Heart left ventricle (tissue), 16 donors: ENCODE data around the gene MAMDC4. TPM values are rescaled to one million over a fixed set of nuclear protein-coding genes. Genes with fewer than 3 reads are reported as not detected.

ENCODE experiments used
- ATAC-seq, 4 donors: fragments of 200-7000 bp; cut with Tn5 transposase; one replicate each; pipeline ENCODE4 v1.9.1; 2020 to 2022; ENCODE audit warnings: moderate library complexity in 4 of 4, mild to moderate bottlenecking in 3 of 4, moderate number of reproducible peaks in 1 of 4
- DNase-seq, 5 donors: peaks; one replicate each; pipeline ENCODE4 v3.0.0-alpha.2; 2020
- H3K27ac ChIP-seq, 12 donors: fragments of 200-600 bp; sonication (generic) in 4 of 12; one replicate each; pipeline versions ENCODE4 v1.5.0 to v1.8.0; 2016 to 2022; ENCODE audit warnings: mild to moderate bottlenecking in 2 of 12
- H3K27me3 ChIP-seq, 9 donors: fragments of 200-600 bp; sonication (generic) in 2 of 9; one replicate each; pipeline versions ENCODE4 v1.5.1 to v1.8.0; 2016 to 2022; ENCODE audit warnings: mild to moderate bottlenecking in 3 of 9
- H3K36me3 ChIP-seq, 9 donors: fragments of 200-600 bp; sonication (generic) in 2 of 9; one replicate each; pipeline versions ENCODE4 v1.5.0 to v1.8.0; 2018 to 2022; ENCODE audit warnings: mild to moderate bottlenecking in 2 of 9
- H3K4me1 ChIP-seq, 12 donors: fragments of 200-600 bp; sonication (generic) in 4 of 12; one replicate each; pipeline versions ENCODE4 v1.5.0 to v1.8.0; 2016 to 2022; ENCODE audit warnings: mild to moderate bottlenecking in 3 of 12
- H3K4me3 ChIP-seq, 12 donors: fragments of 200-600 bp; sonication (generic) in 4 of 12; one replicate each; pipeline versions ENCODE4 v1.5.0 to v1.8.0; 2017 to 2022; ENCODE audit warnings: mild to moderate bottlenecking in 9 of 12, moderate library complexity in 4 of 12
- H3K9me3 ChIP-seq, 12 donors: fragments of 200-600 bp; sonication (generic) in 4 of 12; one replicate each; pipeline versions ENCODE4 v1.5.0 to v1.8.0; 2016 to 2022; ENCODE audit warnings: mild to moderate bottlenecking in 1 of 12
- CTCF ChIP-seq, 12 donors: fragments of 200-600 bp; sonication (generic) in 4 of 12; IDR thresholded peaks; one replicate each; pipeline versions ENCODE4 v1.5.0 to v1.8.0; 2018 to 2022; ENCODE audit warnings: antibody characterized with exemption in 12 of 12, mild to moderate bottlenecking in 5 of 12
- POLR2A ChIP-seq, 2 donors: fragments of 450-650 bp; IDR thresholded peaks; one replicate each; pipeline ENCODE4 v1.6.1; 2017; ENCODE audit warnings: antibody characterized with exemption in 2 of 2, mild to moderate bottlenecking in 2 of 2, moderate library complexity in 2 of 2
- WGBS, 4 donors: extraction: QIAGEN DNeasy Blood & Tissue Kit in 2 of 4; methylation state at CpG; one replicate each; pipeline versions ENCODE4 v1.1.5 to v1.1.7; 2013 to 2018; 5-methylcytosine and 5-hydroxymethylcytosine counted together
- intact Hi-C, 10 donors: fragments of 100-400 bp; cut with DNase I; formaldehyde crosslinking; loops; one replicate each; pipeline versions ENCODE4 v1.11.1 to v1.14.2; 2022
- polyA plus RNA-seq, 2 donors: library from polyadenylated mRNA; stranded (reverse); fragments of 200-250 nt; gene quantifications; one replicate each; pipeline ENCODE4 v1.2.3, GENCODE V29; 2013
- total RNA-seq, 9 donors: library from RNA; depleted of rRNA in 2 of 9; stranded (reverse); fragments of >200 nt in 2 of 9; fragmentation: NEBNext Ultra II Directional in 3 of 9; extraction: Animal tissue kit (Norgen Biotek cat#: 25700) in 3 of 9; gene quantifications; one replicate each; pipeline versions ENCODE4 v1.1.0 to v1.2.4, GENCODE V29; 2016 to 2023
- donor health status: ischemic (EF 13 %, LVEDD 7.1; RV severe dilation, severe dysfunction).
- donor health status: healthy with polysubstance abuse.
- donor health status: DM: no; HTN: yes; CAD: no.
- donor health status: DM: no; HTN: no; CAD: no.
- donor health status: ischemic (EF 25% LVEDD 6.9; RV normal size, moderate dysfunction).
- donor health status: ischemic (EF 25% LVEDD 5.7; RV mildly dilated, moderate dysfunction).
- donor health status: healthy.
- donor health status: DM: yes; HTN: yes; CAD: no.
- donor health status: ischemic (EF 35%, LVEDD 5.7; RV mildly dilated, moderate dysfunction).
- donor health status: nonischemic (EF 11% LVEDD 7.7; RV severe dilation, severe dysfunction).
- donor health status: DM: yes; HTN: yes; CAD: no.
- donor health status: PGD.
- donor health status: ischemic (EF 29% LVEDD 5.4; RV normal size, mild dysfunction).
- donor health status: nonischemic (EF 23%, LVEDD 6.1; RV moderate dilation, normal function).

Gene MAMDC4
- total and polyA plus RNA-seq, 11 donors = 2.9 to 14.9 (median 6.1) TPM

GRCh38 chr9:136862849-136863622, 10.9 kb downstream of the MAMDC4 start:
- Histone ChIP-seq H3K36me3 (peaks cover 0 to 47% (median 36%) of the 10 kb centered on the region in 9 donors), H3K27ac (no peak overlapping the region), H3K9me3 (no peaks in the 10 kb centered on the region), H3K27me3 (no peaks in the 10 kb centered on the region), H3K4me3 (no peak overlapping the region), H3K4me1 (peaks cover 0 to 46% (median 26%) of the 10 kb centered on the region in 12 donors)
- 91 to 93% (median 91%) methylated on average over 30 to 31 of the region's 31 CpGs for WGBS, 4 donors
- ATAC-seq = no peak
- peak in 2 of 5 donors; percentile 8 to 24 for DNase-seq
- intact Hi-C loops = loop anchor here in 2 of 10 donors (10.0 kb wide), 1 partner anchor 62 kb away; no protein-coding TSS in a partner anchor
- TF ChIP-seq POLR2A (IDR thresholded peaks at IDR 0.05) = no peak
- no peak for TF ChIP-seq CTCF (IDR thresholded peaks at IDR 0.05)

DNA sequence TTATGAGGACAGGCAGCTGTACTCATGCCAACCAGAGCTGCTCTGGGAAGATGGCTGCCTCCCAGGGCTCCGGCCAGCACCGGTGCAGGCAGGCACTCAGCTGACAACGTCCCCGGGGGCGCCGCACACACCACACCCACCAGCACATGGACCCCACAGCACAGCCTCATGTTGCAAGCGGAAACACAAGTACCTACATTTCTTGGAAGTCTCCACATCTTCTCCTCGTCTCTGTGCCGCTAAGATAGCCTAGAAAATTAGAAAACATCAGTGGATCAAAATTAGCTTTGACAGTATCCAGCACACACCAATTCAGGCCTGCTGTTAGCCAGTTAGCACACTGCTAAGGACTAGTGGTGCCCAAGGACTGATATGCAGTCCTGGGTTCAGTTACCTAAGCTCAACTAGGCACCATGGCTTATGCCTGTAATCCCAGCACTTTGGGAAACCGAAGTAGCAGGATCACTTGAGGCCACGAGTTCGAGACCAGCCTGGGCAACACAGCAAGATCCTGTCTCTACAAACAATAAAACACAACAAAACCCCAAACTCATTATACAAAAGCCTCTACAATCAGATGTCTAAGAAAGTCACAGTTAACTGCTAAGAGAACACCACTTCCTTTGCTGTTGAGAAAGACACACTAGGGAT, 11.6 kb downstream of the MAMDC4 start:
- H3K36me3 ChIP-seq = peaks cover 0 to 47% (median 36%) of the 10 kb centered on the region in 9 donors
- 78 to 87% (median 84%) methylated on average over 12 of the region's 12 CpGs for WGBS, 4 donors
- intact Hi-C loops = loop anchor here in 2 of 10 donors (10.0 kb wide), 1 partner anchor 61 kb away; no protein-coding TSS in a partner anchor

GRCh38 chr9:136865041-136865767, 13.1 kb downstream of the MAMDC4 start:
- no peaks in the 10 kb centered on the region for H3K9me3 ChIP-seq
- H3K27ac ChIP-seq = peak overlapping the region in 7 of 12 donors; percentile 13 to 96 (median 92)
- peaks cover 0 to 45% (median 36%) of the 10 kb centered on the region in 9 donors for H3K36me3 ChIP-seq
- no peaks in the 10 kb centered on the region for H3K27me3 ChIP-seq
- H3K4me1 ChIP-seq = peaks cover 0 to 27% (median 19%) of the 10 kb centered on the region in 12 donors
- DNase-seq (peak in 1 of 5 donors; percentile 4), ATAC-seq (no peak)
- peak overlapping the region; percentile 41 to 97 (median 82) for H3K4me3 ChIP-seq
- 61 to 64% (median 62%) methylated on average over 11 of the region's 11 CpGs for WGBS, 4 donors
- TF ChIP-seq CTCF (IDR thresholded peaks at IDR 0.05) = no peak
- TF ChIP-seq POLR2A (IDR thresholded peaks at IDR 0.05) = no peak
- intact Hi-C loops = loop anchor here in 4 of 10 donors (5.0 to 10.0 kb wide), 2 partner anchors 60 to 77 kb away; partner anchors contain the start of gene FBXW5 (in 3 of the 4)

More for the DNA sequence above, 11.6 kb downstream of the MAMDC4 start:
- ATAC-seq (no peak), DNase-seq (peak in 2 of 5 donors; percentile 6 to 17)
- Histone ChIP-seq H3K27me3 (no peaks in the 10 kb centered on the region), H3K4me1 (peaks cover 0 to 40% (median 25%) of the 10 kb centered on the region in 12 donors), H3K27ac (no peak overlapping the region), H3K9me3 (no peaks in the 10 kb centered on the region), H3K4me3 (no peak overlapping the region)
- TF ChIP-seq POLR2A (IDR thresholded peaks at IDR 0.05) (no peak), CTCF (IDR thresholded peaks at IDR 0.05) (no peak)
